Measurements from ENCODE around the gene PCDH8. TPM values are rescaled to one million over a fixed set of nuclear protein-coding genes. Genes with fewer than 3 reads are reported as not detected.

Gene PCDH8
- total and polyA plus RNA-seq, 3 experiments from 2014 or later: not detected

DNA sequence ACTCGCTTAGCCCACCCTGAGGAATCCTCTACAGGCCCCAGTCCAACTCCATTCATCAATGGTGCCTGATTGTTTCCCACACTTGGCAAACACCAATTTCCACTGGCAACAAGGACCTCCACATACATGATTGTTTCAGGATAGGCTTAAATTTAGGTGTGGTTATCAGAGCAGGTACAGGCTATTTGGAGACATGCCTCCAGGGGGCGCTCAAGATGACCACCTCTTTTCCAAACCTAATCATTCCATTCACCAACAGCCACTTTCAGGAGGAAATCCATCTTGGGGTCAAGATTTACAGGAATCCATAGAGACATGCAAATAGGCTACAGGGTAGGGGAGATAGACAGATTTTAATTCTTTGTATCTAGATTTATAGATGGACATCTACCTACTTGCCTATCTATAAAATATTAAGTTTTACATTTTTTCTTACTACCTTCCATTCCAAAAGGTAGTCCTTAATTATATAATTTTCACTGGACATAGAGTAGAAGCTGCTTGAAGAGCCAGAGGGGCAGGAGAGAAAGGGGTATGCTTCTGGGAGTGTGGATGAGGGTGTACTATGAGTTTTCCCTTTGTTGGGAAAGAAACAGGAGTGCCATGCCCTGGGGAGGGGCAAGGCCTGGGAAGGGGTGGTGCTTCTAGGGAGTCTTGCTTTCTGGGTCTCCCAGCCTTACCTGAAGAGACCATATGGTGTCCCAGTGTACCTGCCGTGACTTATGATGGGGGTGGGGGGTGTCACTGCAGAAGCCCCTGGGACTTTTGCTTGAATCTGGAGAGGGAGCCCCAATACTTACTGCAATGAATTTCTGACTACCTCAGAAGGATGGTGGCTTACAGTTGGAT, 14.1 kb upstream of the PCDH8 start:
- no peaks in the 10 kb centered on the region for H3K36me3 ChIP-seq (ENCODE audit: insufficient read depth, low read length)
- Mint-ChIP-seq H3K27ac (no peak overlapping the region), H3K4me3 (no peak overlapping the region), H3K27me3 (peaks cover 8 to 17% of the 10 kb centered on the region in 2 donors), H3K4me1 (no peaks in the 10 kb centered on the region), H3K36me3 (no peaks in the 10 kb centered on the region), H3K9me3 (peaks cover 0 to 8% (median 0%) of the 10 kb centered on the region in 5 donors)
- POLR2A ChIA-PET: no interaction called here
- DNase-seq: no peak
- H3K4me1 ChIP-seq (ENCODE audit: insufficient read depth, low read length): no peaks in the 10 kb centered on the region
- H3K9me3 ChIP-seq (ENCODE audit: low read length): no peaks in the 10 kb centered on the region
- H3K4me3 ChIP-seq (ENCODE audit: low read length): no peak overlapping the region
- CTCF ChIA-PET: no interaction called here
- no peaks in the 10 kb centered on the region for H3K27me3 ChIP-seq (ENCODE audit: insufficient read depth, low read length, poor library complexity, severe bottlenecking)
- H3K27ac ChIP-seq (ENCODE audit: low read depth, low read length): no peak overlapping the region

DNA sequence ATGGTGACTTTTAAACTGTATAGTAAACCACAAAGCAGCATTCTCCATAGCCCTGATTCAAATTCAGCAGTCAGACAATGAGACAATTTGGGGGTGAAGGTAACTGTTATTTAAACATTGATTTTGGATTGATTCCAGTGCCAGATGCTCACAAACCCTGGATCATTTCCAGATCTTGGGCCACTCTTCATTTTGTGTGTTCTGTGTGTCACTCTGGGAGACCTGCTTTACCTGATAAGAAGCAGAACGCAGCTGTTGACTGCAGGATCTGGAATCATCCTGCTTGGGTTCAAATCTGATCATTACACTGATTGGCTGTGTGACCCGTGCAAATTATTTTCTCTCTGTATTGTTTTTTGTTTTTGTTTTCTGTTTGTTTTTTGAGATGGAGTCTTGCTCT, 4.0 kb upstream of the PCDH8 start:
- H3K4me1 Mint-ChIP-seq: peaks cover 22 to 34% (median 32%) of the 10 kb centered on the region in 3 donors
- H3K36me3 ChIP-seq (ENCODE audit: insufficient read depth, low read length): no peaks in the 10 kb centered on the region
- H3K27ac Mint-ChIP-seq: no peak overlapping the region
- H3K4me1 ChIP-seq (ENCODE audit: insufficient read depth, low read length): peaks cover 17% of the 10 kb centered on the region
- H3K27me3 ChIP-seq (ENCODE audit: insufficient read depth, low read length, poor library complexity, severe bottlenecking): peaks cover 38% of the 10 kb centered on the region
- H3K27me3 Mint-ChIP-seq: peaks cover 52 to 80% of the 10 kb centered on the region in 2 donors
- ChIA-PET CTCF (no interaction called here), POLR2A (no interaction called here)
- H3K9me3 Mint-ChIP-seq: peaks cover 4 to 26% (median 11%) of the 10 kb centered on the region in 5 donors
- no peak overlapping the region for H3K27ac ChIP-seq (ENCODE audit: low read depth, low read length)
- H3K9me3 ChIP-seq (ENCODE audit: low read length): no peaks in the 10 kb centered on the region
- no peak for DNase-seq
- no peak overlapping the region for H3K4me3 ChIP-seq (ENCODE audit: low read length)
- peaks cover 0 to 2% (median 0%) of the 10 kb centered on the region in 3 donors for H3K36me3 Mint-ChIP-seq
- H3K4me3 Mint-ChIP-seq: peak overlapping the region in 2 of 7 donors; percentile 18 to 23

DNA sequence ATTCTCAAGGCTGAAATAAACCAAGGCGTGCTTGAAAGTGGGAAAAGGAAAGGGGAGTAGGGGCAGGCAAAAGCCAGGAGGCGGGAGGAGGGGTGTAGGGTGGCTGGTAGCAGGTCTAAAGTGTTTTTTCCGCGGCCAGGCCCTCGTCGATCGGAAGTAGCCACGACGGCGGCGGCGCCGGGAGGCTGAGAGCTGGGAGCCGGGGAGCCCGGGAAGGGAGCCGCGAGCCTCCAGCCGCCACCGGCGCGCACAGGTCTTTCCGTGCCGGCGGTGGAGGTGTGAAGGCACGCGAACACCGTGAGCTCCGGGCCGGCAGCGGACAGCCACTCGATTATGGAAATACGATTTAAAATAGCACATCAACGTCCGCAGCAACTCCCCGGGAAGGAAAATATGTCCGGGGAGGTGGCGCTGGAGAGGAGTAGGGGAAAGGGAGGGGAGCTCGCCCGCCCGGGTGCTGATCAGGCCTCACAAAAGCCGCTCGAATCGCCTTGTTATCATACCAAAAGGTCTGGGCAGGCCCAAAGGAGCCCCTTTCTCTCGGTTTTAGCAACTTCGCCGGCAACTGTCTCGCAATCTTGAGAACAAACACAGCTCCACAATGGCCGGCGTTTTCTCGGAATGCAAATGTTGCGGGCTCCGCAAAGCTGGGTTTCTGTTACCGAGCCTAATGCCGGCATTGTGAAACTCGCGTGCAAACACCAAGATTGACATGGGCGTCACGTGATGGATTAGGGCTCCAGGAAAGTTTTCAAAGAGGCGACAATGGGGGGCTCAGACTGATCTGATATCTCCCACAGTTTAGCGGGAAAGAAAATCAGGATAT, 2.9 kb upstream of the PCDH8 start:
- H3K36me3 ChIP-seq (ENCODE audit: insufficient read depth, low read length): no peaks in the 10 kb centered on the region
- peaks cover 22 to 34% (median 32%) of the 10 kb centered on the region in 3 donors for H3K4me1 Mint-ChIP-seq
- H3K36me3 Mint-ChIP-seq: peaks cover 0 to 2% (median 0%) of the 10 kb centered on the region in 3 donors
- ChIA-PET CTCF (no interaction called here), POLR2A (no interaction called here)
- H3K27ac Mint-ChIP-seq: no peak overlapping the region
- H3K27me3 ChIP-seq (ENCODE audit: insufficient read depth, low read length, poor library complexity, severe bottlenecking): peaks cover 38% of the 10 kb centered on the region
- H3K4me1 ChIP-seq (ENCODE audit: insufficient read depth, low read length): peaks cover 17% of the 10 kb centered on the region
- peaks cover 0 to 24% (median 11%) of the 10 kb centered on the region in 5 donors for H3K9me3 Mint-ChIP-seq
- H3K27ac ChIP-seq (ENCODE audit: low read depth, low read length): no peak overlapping the region
- H3K9me3 ChIP-seq (ENCODE audit: low read length): no peaks in the 10 kb centered on the region
- peak overlapping the region; percentile 34 to 77 (median 67) for H3K4me3 Mint-ChIP-seq
- peaks cover 52 to 75% of the 10 kb centered on the region in 2 donors for H3K27me3 Mint-ChIP-seq
- peak overlapping the region; percentile 28 for H3K4me3 ChIP-seq (ENCODE audit: low read length)
- DNase-seq: no peak

DNA sequence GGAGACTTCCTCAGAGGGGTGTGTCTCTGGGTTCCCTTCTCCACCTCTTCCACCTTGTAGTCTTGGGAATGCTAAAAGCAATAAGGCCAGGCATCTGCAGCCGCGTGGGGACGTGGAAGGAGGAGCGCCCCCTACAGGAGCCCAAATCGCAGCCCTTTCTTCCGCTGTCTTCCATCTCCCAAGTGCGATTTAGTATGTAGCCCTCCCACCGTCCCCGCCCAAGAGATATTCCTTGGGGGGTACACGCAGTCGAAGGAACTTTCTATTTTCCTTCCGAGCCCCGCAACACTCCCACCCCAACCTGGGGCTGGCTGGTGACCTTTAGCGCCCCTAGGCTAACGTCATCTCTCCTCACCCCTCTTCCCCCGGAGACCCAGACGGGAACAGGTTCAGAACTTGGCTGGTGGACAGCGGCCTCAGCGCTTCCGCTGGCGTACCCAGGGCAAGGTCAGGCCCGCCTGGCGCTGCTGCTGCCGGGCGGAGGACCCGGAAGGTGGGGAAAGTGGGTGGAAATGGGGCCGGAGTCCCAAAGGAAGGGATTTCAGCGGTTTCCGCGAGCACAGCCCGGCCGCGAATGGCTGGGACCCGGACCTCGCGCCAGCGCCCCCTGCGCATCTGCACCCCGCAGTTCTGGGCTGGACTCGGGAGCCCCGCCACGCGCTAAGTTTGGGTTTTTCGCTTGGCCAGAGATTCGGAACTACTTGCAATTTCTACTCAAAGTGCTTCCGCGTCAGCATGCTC, 2.1 kb upstream of the PCDH8 start:
- peaks cover 22 to 34% (median 32%) of the 10 kb centered on the region in 3 donors for H3K4me1 Mint-ChIP-seq
- no peak overlapping the region for H3K27ac ChIP-seq (ENCODE audit: low read depth, low read length)
- peaks cover 38% of the 10 kb centered on the region for H3K27me3 ChIP-seq (ENCODE audit: insufficient read depth, low read length, poor library complexity, severe bottlenecking)
- H3K27me3 Mint-ChIP-seq: peaks cover 52 to 68% of the 10 kb centered on the region in 2 donors
- no peaks in the 10 kb centered on the region for H3K9me3 ChIP-seq (ENCODE audit: low read length)
- peaks cover 17% of the 10 kb centered on the region for H3K4me1 ChIP-seq (ENCODE audit: insufficient read depth, low read length)
- peak overlapping the region; percentile 6 to 77 (median 66) for H3K4me3 Mint-ChIP-seq
- no peaks in the 10 kb centered on the region for H3K36me3 ChIP-seq (ENCODE audit: insufficient read depth, low read length)
- DNase-seq: no peak
- no peak overlapping the region for H3K27ac Mint-ChIP-seq
- peak overlapping the region; percentile 28 for H3K4me3 ChIP-seq (ENCODE audit: low read length)
- H3K9me3 Mint-ChIP-seq: peaks cover 0 to 24% (median 11%) of the 10 kb centered on the region in 5 donors
- ChIA-PET CTCF (no interaction called here), POLR2A (no interaction called here)
- peaks cover 0 to 2% (median 0%) of the 10 kb centered on the region in 3 donors for H3K36me3 Mint-ChIP-seq

DNA sequence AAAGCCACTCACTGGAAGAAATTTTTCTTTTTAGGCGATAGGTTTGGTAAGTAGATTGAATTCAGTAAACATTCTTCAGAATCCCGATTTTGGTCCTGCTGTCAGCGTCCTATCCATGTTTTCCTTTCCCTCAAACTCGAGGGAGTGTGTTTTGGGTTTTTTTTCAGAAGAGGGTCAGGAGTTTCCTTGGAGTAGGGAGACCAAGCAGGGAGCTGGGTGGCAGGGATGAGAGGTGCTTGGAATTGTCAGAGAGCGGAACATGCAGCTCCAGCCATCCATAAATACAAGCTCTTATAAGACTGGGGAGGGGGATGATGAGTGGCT, 1.6 kb upstream of the PCDH8 start:
- no peak for DNase-seq
- H3K27ac ChIP-seq (ENCODE audit: low read depth, low read length): no peak overlapping the region
- peaks cover 0 to 2% (median 0%) of the 10 kb centered on the region in 3 donors for H3K36me3 Mint-ChIP-seq
- peaks cover 54 to 67% of the 10 kb centered on the region in 2 donors for H3K27me3 Mint-ChIP-seq
- CTCF ChIA-PET: no interaction called here
- H3K9me3 Mint-ChIP-seq: peaks cover 0 to 23% (median 11%) of the 10 kb centered on the region in 5 donors
- POLR2A ChIA-PET: no interaction called here
- H3K27me3 ChIP-seq (ENCODE audit: insufficient read depth, low read length, poor library complexity, severe bottlenecking): peaks cover 42% of the 10 kb centered on the region
- H3K4me1 ChIP-seq (ENCODE audit: insufficient read depth, low read length): peaks cover 17% of the 10 kb centered on the region
- peaks cover 23 to 36% (median 34%) of the 10 kb centered on the region in 3 donors for H3K4me1 Mint-ChIP-seq
- no peaks in the 10 kb centered on the region for H3K36me3 ChIP-seq (ENCODE audit: insufficient read depth, low read length)
- no peaks in the 10 kb centered on the region for H3K9me3 ChIP-seq (ENCODE audit: low read length)
- H3K4me3 Mint-ChIP-seq: peak overlapping the region in 5 of 7 donors; percentile 8 to 77 (median 67)
- H3K27ac Mint-ChIP-seq: peak overlapping the region in 1 of 8 donors; percentile 63
- H3K4me3 ChIP-seq (ENCODE audit: low read length): no peak overlapping the region

DNA sequence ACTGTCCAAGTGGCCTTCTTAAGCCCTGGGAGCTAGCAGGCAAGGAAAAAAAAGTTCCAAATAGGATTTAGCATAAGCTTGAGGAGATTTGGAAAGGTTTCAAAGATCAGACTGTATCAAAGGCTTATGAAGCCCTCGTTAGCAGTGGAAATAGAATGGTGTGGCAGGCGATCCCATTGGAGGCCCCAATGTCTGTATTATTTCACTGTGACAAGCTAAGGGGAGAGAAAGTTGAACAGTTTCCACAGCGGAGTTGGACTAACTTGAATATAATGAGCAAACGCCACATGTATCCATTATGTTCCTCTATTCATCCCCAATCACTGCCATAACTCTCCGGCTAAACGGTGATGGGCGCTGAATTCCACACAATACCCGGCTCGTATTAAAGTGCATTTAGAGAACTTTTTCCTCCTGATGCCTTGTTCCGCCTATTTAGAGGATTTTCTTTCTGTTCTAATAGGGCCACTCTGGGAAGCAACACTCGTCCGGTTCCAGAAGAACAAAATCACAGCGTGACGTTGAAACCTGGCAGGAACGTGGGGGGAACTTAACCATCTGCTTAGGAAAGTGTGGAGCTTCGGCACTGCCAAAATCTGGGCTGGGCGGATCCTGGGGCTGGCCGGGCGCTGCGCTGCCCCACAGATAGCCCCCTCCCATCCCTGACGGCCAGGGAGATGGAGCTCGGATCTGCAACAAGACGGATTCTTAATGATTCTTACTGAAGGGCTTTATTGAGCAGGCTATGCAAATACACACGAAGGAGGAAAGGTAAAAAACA, 1.0 kb upstream of the PCDH8 start:
- Mint-ChIP-seq H3K9me3 (peaks cover 0 to 27% (median 15%) of the 10 kb centered on the region in 5 donors), H3K27me3 (peaks cover 58 to 67% of the 10 kb centered on the region in 2 donors), H3K27ac (peak overlapping the region in 1 of 8 donors; percentile 63), H3K4me3 (peak overlapping the region in 6 of 7 donors; percentile 2 to 71 (median 34)), H3K36me3 (peaks cover 0 to 2% (median 0%) of the 10 kb centered on the region in 3 donors), H3K4me1 (peaks cover 27 to 42% (median 34%) of the 10 kb centered on the region in 3 donors)
- Histone ChIP-seq H3K9me3 (ENCODE audit: low read length) (no peaks in the 10 kb centered on the region), H3K4me1 (ENCODE audit: insufficient read depth, low read length) (peaks cover 17% of the 10 kb centered on the region), H3K27me3 (ENCODE audit: insufficient read depth, low read length, poor library complexity, severe bottlenecking) (peaks cover 47% of the 10 kb centered on the region), H3K27ac (ENCODE audit: low read depth, low read length) (no peak overlapping the region), H3K36me3 (ENCODE audit: insufficient read depth, low read length) (no peaks in the 10 kb centered on the region), H3K4me3 (ENCODE audit: low read length) (no peak overlapping the region)
- DNase-seq: no peak
- POLR2A ChIA-PET: no interaction called here
- CTCF ChIA-PET: no interaction called here

DNA sequence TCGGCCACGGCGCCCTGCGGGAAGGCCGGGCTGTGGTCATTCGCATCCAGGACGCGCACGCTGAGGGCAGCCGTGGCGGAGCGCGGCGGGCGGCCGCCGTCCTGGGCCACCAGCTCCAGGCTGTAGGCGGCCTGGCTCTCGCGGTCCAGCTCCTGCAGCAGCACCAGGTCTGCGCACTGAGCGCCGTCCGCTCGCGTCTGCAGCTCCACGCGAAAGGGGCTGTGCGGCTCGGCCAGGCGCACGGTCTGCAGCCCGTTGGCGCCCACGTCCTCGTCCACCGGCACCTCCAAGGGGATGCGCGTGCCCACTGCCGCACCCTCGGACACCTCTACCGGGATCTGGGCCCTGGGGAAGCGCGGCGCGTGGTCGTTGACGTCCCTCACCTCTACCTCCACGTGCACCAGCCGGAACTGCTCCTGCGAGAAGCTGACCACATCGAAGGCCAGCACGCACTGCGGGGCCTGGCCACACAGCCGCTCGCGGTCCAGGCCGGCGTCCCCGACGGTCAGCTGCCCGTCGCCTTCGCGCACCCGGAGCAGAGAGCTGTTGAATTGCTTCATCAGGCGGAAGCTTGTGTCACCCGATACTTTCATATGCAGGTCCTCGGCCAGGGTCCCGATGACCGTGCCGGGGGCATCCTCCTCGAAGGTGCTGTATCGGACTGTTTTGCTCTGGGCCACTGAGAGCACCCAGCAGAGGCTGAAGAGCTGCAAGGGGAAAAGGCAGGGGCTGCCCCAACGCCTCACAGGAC, 583 bp downstream of the PCDH8 start:
- CTCF ChIA-PET: no interaction called here
- Mint-ChIP-seq H3K36me3 (peaks cover 0 to 2% (median 0%) of the 10 kb centered on the region in 3 donors), H3K4me3 (peak overlapping the region in 1 of 7 donors; percentile 26), H3K27me3 (peaks cover 57 to 65% of the 10 kb centered on the region in 2 donors), H3K4me1 (peaks cover 27 to 43% (median 34%) of the 10 kb centered on the region in 3 donors), H3K9me3 (peaks cover 0 to 27% (median 12%) of the 10 kb centered on the region in 5 donors), H3K27ac (no peak overlapping the region)
- POLR2A ChIA-PET: no interaction called here
- DNase-seq: no peak
- Histone ChIP-seq H3K4me3 (ENCODE audit: low read length) (no peak overlapping the region), H3K36me3 (ENCODE audit: insufficient read depth, low read length) (no peaks in the 10 kb centered on the region), H3K4me1 (ENCODE audit: insufficient read depth, low read length) (peaks cover 17% of the 10 kb centered on the region), H3K27me3 (ENCODE audit: insufficient read depth, low read length, poor library complexity, severe bottlenecking) (peaks cover 39% of the 10 kb centered on the region), H3K27ac (ENCODE audit: low read depth, low read length) (no peak overlapping the region), H3K9me3 (ENCODE audit: low read length) (no peaks in the 10 kb centered on the region)
